Measurements from ENCODE around the gene STK17B. TPM values are rescaled to one million over a fixed set of nuclear protein-coding genes. Genes with fewer than 3 reads are reported as not detected.

Gene STK17B
- 12.8 and 13.7 TPM in 2 replicates for total RNA-seq (2014; rRNA removed; shearing (Covaris generic))
- 4.3 and 5.7 TPM in 2 replicates for polyA plus RNA-seq (2016; fragmentation: Nextera tagmentation; extraction: Ambion mirVana)
- long read RNA-seq, partial matches to known transcripts, result 1 of 3 reads
- long read RNA-seq, other reads (novel, unspliced or antisense), result 2 of 3 reads

- peak within 1 kb of the TSS; percentile 67; the same call in 1 of the 2 replicates for H3K27ac ChIP-seq (ENCODE audit: low read depth)
- peaks cover 36% of the 10 kb centered on the region for H3K79me2 ChIP-seq (replicated peaks; ENCODE audit: insufficient read depth)
- H4K20me1 ChIP-seq (replicated peaks; ENCODE audit: insufficient read depth), result 0 out of 2 replicates have a peak, but pooled peaks cover 5% of the 10 kb centered on the region
- H3K4me1 ChIP-seq (ENCODE audit: insufficient read depth), result peaks cover 39% of the 10 kb centered on the region
- H3K9me3 Mint-ChIP-seq, result no peaks in the 10 kb centered on the region
- peak within 1 kb of the TSS; percentile 99 for H2AFZ ChIP-seq
- peak within 1 kb of the TSS; percentile 88 for H3K4me3 Mint-ChIP-seq
- ATAC-seq (peak; percentile 85), DNase-seq (ENCODE audit: low spot score) (peak; percentile 96)
- no peak within 1 kb of the TSS for H3K27ac Mint-ChIP-seq
- no peaks in the 10 kb centered on the region for H3K36me3 Mint-ChIP-seq (ENCODE audit: low read depth)
- H3K9me2 ChIP-seq (ENCODE audit: insufficient read depth), result no peaks in the 10 kb centered on the region
- H3K4me2 ChIP-seq, result peak within 1 kb of the TSS; percentile 93
- TF ChIP-seq POLR2AphosphoS5 (IDR thresholded peaks at IDR 0.05; ENCODE audit: low read depth), result peak; percentile 98
- TF ChIP-seq REST (IDR thresholded peaks at IDR 0.05; ENCODE audit: unreplicated experiment), result no peak
- TF ChIP-seq JUNB (IDR thresholded peaks at IDR 0.05; ENCODE audit: unreplicated experiment), result no peak
- no peaks in the 10 kb centered on the region for H3K27me3 Mint-ChIP-seq (ENCODE audit: insufficient read depth, low read depth, poor library complexity)
- peak within 1 kb of the TSS; percentile 89 for H3K4me3 ChIP-seq
- peaks cover 27% of the 10 kb centered on the region for H3K27me3 ChIP-seq (ENCODE audit: insufficient read depth)
- no peaks in the 10 kb centered on the region for H3F3A ChIP-seq (replicated peaks; ENCODE audit: low read depth)
- H3K36me3 ChIP-seq (ENCODE audit: insufficient read depth), result no peaks in the 10 kb centered on the region
- H3K4me1 Mint-ChIP-seq, result peaks cover 26% of the 10 kb centered on the region
Observed at GRCh38 chr2:196171248-196171871, at the start of gene STK17B. TSS of gene STK17B (minus strand) at chr2:196171578. CDS start at chr2:196163383, 8,195 bp downstream.

- no peaks in the 10 kb centered on the region for H3K79me2 ChIP-seq (replicated peaks; ENCODE audit: insufficient read depth)
- Mint-ChIP-seq H3K27ac (no peak overlapping the region), H3K4me3 (no peak overlapping the region), H3K27me3 (ENCODE audit: insufficient read depth, low read depth, poor library complexity) (no peaks in the 10 kb centered on the region), H3K4me1 (peaks cover 4% of the 10 kb centered on the region), H3K36me3 (ENCODE audit: low read depth) (no peaks in the 10 kb centered on the region), H3K9me3 (no peaks in the 10 kb centered on the region)
- no peaks in the 10 kb centered on the region for H3K27me3 ChIP-seq (ENCODE audit: insufficient read depth)
- no peak for DNase-seq (ENCODE audit: low spot score)
- H2AFZ ChIP-seq, result no peak overlapping the region
- no peaks in the 10 kb centered on the region for H3K9me2 ChIP-seq (ENCODE audit: insufficient read depth)
- no peaks in the 10 kb centered on the region for H3K36me3 ChIP-seq (ENCODE audit: insufficient read depth)
- no peak for ATAC-seq
- 0 out of 2 replicates have a peak, but pooled peaks cover 4% of the 10 kb centered on the region for H3K4me1 ChIP-seq (ENCODE audit: insufficient read depth)
- H3K4me3 ChIP-seq, result no peak overlapping the region
- TF ChIP-seq ZNF331 (CRISPR knock-in tag; IDR thresholded peaks at IDR 0.05; ENCODE audit: low read depth) (no peak), EZH2 (IDR thresholded peaks at IDR 0.05; ENCODE audit: low read depth, unreplicated experiment) (no peak), JUNB (IDR thresholded peaks at IDR 0.05; ENCODE audit: unreplicated experiment) (no peak)
- TF ChIP-seq, protein P1, sequence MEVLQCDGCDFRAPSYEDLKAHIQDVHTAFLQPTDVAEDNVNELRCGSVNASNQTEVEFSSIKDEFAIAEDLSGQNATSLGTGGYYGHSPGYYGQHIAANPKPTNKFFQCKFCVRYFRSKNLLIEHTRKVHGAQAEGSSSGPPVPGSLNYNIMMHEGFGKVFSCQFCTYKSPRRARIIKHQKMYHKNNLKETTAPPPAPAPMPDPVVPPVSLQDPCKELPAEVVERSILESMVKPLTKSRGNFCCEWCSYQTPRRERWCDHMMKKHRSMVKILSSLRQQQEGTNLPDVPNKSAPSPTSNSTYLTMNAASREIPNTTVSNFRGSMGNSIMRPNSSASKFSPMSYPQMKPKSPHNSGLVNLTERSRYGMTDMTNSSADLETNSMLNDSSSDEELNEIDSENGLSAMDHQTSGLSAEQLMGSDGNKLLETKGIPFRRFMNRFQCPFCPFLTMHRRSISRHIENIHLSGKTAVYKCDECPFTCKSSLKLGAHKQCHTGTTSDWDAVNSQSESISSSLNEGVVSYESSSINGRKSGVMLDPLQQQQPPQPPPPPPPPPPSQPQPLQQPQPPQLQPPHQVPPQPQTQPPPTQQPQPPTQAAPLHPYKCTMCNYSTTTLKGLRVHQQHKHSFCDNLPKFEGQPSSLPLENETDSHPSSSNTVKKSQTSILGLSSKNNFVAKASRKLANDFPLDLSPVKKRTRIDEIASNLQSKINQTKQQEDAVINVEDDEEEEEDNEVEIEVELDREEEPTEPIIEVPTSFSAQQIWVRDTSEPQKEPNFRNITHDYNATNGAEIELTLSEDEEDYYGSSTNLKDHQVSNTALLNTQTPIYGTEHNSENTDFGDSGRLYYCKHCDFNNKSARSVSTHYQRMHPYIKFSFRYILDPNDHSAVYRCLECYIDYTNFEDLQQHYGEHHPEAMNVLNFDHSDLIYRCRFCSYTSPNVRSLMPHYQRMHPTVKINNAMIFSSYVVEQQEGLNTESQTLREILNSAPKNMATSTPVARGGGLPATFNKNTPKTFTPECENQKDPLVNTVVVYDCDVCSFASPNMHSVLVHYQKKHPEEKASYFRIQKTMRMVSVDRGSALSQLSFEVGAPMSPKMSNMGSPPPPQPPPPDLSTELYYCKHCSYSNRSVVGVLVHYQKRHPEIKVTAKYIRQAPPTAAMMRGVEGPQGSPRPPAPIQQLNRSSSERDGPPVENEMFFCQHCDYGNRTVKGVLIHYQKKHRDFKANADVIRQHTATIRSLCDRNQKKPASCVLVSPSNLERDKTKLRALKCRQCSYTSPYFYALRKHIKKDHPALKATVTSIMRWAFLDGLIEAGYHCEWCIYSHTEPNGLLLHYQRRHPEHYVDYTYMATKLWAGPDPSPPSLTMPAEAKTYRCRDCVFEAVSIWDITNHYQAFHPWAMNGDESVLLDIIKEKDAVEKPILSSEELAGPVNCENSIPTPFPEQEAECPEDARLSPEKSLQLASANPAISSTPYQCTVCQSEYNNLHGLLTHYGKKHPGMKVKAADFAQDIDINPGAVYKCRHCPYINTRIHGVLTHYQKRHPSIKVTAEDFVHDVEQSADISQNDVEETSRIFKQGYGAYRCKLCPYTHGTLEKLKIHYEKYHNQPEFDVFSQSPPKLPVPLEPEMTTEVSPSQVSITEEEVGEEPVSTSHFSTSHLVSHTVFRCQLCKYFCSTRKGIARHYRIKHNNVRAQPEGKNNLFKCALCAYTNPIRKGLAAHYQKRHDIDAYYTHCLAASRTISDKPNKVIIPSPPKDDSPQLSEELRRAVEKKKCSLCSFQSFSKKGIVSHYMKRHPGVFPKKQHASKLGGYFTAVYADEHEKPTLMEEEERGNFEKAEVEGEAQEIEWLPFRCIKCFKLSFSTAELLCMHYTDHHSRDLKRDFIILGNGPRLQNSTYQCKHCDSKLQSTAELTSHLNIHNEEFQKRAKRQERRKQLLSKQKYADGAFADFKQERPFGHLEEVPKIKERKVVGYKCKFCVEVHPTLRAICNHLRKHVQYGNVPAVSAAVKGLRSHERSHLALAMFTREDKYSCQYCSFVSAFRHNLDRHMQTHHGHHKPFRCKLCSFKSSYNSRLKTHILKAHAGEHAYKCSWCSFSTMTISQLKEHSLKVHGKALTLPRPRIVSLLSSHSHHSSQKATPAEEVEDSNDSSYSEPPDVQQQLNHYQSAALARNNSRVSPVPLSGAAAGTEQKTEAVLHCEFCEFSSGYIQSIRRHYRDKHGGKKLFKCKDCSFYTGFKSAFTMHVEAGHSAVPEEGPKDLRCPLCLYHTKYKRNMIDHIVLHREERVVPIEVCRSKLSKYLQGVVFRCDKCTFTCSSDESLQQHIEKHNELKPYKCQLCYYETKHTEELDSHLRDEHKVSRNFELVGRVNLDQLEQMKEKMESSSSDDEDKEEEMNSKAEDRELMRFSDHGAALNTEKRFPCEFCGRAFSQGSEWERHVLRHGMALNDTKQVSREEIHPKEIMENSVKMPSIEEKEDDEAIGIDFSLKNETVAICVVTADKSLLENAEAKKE (CRISPR knock-in tag; IDR thresholded peaks at IDR 0.05), result no peak
- H4K20me1 ChIP-seq (replicated peaks; ENCODE audit: insufficient read depth), result no peaks in the 10 kb centered on the region
- H3K27ac ChIP-seq (ENCODE audit: low read depth), result no peak overlapping the region
- H3K4me2 ChIP-seq, result no peak overlapping the region
- H3F3A ChIP-seq (replicated peaks; ENCODE audit: low read depth), result no peaks in the 10 kb centered on the region
Observed at GRCh38 chr2:196220671-196221070, 49.3 kb upstream of the STK17B start.

Measured in GM23338 (cell line).